ENCODE measurements around the gene NR2F6.

- no peak for TF ChIP-seq CTCF (conservative IDR thresholded peaks at IDR 0.05; ENCODE audit: low read length)
- TF ChIP-seq EZH2phosphoT487 (IDR thresholded peaks at IDR 0.05; ENCODE audit: borderline replicate concordance), result no peak
These were observed 18.3 kb upstream of the NR2F6 start for GRCh38 chr19:17263712-17264640.
